ENCODE data around the gene BCAS3.
"Not testable (repeated sequence)": the region's sequence is repeated elsewhere in the genome, so short reads cannot be mapped to it uniquely, and the experiment has no call there.

BCAS3 gene

GRCh38 chr17:60804831-60805230, 127.2 kb downstream of the BCAS3 start:
- DNase-seq, result no peak

- DNase-seq, result no peak
Observed at GRCh38 chr17:60809421-60809820, 131.8 kb downstream of the BCAS3 start.

- DNase-seq, result not testable (repeated sequence)
Observed at GRCh38 chr17:60814941-60815340, 137.3 kb downstream of the BCAS3 start.

GRCh38 chr17:60817192-60817591, 139.5 kb downstream of the BCAS3 start:
- no peak for DNase-seq

GRCh38 chr17:60819447-60820130, 141.9 kb downstream of the BCAS3 start:
- DNase-seq, result no peak

GRCh38 chr17:60823515-60823914, 145.9 kb downstream of the BCAS3 start:
- no peak for DNase-seq

GRCh38 chr17:60825351-60825750, 147.7 kb downstream of the BCAS3 start:
- no peak for DNase-seq

GRCh38 chr17:60827943-60828342, 150.3 kb downstream of the BCAS3 start:
- no peak for DNase-seq

GRCh38 chr17:60832151-60832585, 154.5 kb downstream of the BCAS3 start:
- DNase-seq, result no peak

GRCh38 chr17:60832631-60833030, 155.0 kb downstream of the BCAS3 start:
- DNase-seq, result no peak

- DNase-seq, result no peak
Observed at GRCh38 chr17:60840456-60840855, 162.8 kb downstream of the BCAS3 start.

GRCh38 chr17:60845012-60845411, 167.4 kb downstream of the BCAS3 start:
- DNase-seq, result no peak

GRCh38 chr17:60846175-60846574, 168.5 kb downstream of the BCAS3 start:
- no peak for DNase-seq

- DNase-seq, result no peak
Observed at GRCh38 chr17:60851181-60851580, 173.5 kb downstream of the BCAS3 start.

GRCh38 chr17:60857556-60858080, 180.0 kb downstream of the BCAS3 start:
- no peak for DNase-seq

GRCh38 chr17:60862482-60862881, 184.8 kb downstream of the BCAS3 start:
- no peak for DNase-seq

- no peak for DNase-seq
Observed at GRCh38 chr17:60863892-60864707, 186.4 kb downstream of the BCAS3 start.

- no peak for DNase-seq
Observed at GRCh38 chr17:60864708-60865005, 187.0 kb downstream of the BCAS3 start.

- DNase-seq, result no peak
Observed at GRCh38 chr17:60874772-60875171, 197.1 kb downstream of the BCAS3 start.

GRCh38 chr17:60886731-60887613, 209.3 kb downstream of the BCAS3 start:
- DNase-seq, result not testable (repeated sequence)

- DNase-seq, result no peak
Observed at GRCh38 chr17:60887614-60888028, 210.0 kb downstream of the BCAS3 start.

- no peak for DNase-seq
Observed at GRCh38 chr17:60888812-60889709, 211.4 kb downstream of the BCAS3 start.
